HG03066 (cell line): ENCODE results near the gene TNK1.

Source experiments
- ATAC-seq: cut with Tn5 transposase; IDR thresholded peaks from one replicate; pipeline ENCODE4 v1.9.1; 2021; ENCODE audit warnings: low read depth; ENCODE audit not compliant: unreplicated experiment

Gene TNK1

GRCh38 chr17:7408252-7408727, 27.4 kb downstream of the TNK1 start:
- no peak for ATAC-seq

- no peak for ATAC-seq
Observed at GRCh38 chr17:7408863-7409262, 28.0 kb downstream of the TNK1 start.

DNA sequence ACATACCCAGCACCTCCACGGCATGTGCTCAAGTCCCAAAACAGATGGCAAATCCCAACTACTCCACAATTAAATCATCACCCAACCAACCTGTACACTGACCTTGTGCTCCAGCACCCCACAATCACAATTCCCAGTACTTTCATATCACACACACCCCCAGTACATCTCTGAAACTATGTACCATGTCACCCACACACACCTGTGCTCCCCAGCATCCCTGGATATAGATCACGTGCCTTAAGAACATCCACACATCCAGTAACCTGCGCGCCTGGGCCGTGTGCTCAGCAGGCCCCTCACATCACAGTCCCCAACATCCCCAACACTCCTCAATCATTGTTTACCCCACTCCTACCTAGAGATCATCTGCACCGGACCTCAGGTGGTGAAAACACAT, 28.8 kb downstream of the TNK1 start:
- no peak for ATAC-seq

DNA sequence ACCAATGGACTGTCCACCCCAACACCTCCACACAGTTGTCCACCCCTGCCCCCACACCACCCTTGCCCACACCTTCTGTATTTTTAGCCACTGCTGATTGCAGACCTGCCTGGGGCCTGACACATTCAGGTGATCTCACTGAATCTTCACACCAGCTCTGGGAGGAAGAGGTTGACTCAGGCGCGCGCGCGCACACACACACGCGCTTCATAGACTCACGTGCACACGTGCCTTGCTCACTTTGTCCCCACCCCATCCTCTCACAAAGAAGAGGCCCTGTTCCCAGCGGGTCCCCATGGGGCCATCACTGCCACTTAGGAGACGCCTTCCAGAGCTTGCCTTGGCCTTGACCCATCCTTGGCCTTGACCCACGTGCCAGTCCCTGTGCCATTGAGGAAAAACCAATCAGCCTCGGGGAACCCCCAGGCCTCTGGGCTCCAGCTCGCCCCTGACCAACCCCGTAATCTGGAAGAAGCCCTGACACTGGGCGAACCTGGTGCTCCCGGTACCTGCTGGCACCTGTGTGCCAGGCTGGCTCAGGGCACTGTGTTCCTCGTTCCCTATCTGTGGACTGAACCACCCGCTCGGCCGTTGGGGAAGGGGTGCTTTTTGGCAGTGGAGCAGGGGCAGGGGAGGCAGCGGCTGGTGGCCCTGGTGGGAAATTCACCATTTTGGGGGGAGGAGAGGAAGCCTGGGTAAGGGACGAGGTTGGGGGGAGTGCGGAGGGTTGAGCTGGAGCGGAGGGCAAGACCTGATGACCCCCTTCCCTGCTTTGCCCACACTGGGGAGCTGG, 29.9 kb downstream of the TNK1 start:
- ATAC-seq, result no peak

- no peak for ATAC-seq
Observed at GRCh38 chr17:7411427-7411750, 30.5 kb downstream of the TNK1 start.

GRCh38 chr17:7413346-7413985, 32.6 kb downstream of the TNK1 start:
- no peak for ATAC-seq

- ATAC-seq, result no peak
Observed at GRCh38 chr17:7414837-7415236, 33.9 kb downstream of the TNK1 start.

DNA sequence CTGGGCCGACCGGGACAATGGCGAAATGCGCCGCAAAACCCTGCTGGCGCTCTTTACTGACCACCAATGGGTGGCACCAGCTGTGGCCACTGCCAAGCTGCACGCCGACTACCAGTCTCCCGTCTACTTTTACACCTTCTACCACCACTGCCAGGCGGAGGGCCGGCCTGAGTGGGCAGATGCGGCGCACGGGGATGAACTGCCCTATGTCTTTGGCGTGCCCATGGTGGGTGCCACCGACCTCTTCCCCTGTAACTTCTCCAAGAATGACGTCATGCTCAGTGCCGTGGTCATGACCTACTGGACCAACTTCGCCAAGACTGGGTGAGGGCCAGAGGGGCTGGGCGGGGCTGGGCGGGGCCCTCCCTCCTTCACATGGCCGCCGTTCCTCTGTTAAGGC, 34.9 kb downstream of the TNK1 start:
- ATAC-seq, result no peak

GRCh38 chr17:7416323-7416722, 35.4 kb downstream of the TNK1 start:
- no peak for ATAC-seq

GRCh38 chr17:7417056-7417655, 36.3 kb downstream of the TNK1 start:
- ATAC-seq, result no peak

GRCh38 chr17:7418472-7419152, 37.7 kb downstream of the TNK1 start:
- ATAC-seq, result no peak

DNA sequence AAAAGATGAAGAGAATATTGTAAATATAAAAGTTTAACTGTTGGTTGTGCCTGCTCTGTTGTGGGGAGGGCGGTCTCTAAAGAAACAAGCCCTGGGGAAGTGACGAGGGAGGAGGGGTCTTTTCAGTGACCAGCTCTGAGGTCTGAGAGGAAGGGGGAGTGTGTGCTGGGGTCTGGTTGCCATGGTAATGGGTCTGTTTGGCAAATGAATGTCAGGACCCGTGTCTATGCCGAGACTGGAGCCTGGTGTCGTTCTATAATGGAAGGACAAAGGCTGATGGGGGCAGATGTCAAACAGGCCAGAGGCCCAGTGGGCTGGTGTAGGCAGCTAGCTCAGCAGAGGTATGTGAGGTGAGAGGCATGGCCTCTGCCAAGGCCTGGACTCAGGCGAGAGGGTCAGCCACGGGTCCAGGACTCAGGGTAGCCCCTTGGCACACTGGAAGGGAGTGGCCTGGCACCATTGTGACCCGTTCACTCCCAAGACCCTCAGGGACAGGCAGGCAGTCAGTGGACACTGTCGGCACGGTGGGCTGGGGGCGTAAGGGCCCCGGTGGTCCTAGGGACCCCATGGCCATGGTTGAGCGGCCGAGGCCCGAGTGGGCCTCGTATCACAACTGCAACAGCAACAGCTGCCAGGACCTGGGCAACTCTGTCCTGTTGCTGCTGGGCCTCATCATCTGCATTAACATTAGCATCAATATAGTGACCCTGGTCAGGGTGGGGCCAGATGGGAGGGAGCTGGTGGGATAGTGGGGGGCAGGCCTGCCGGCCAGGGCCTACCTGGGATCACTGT, 39.1 kb downstream of the TNK1 start, which contains the start of gene SPEM1:
Gene SPEM1 (plus strand): TSS at position 506 of the 792 bp plus-strand sequence. CDS start 61 bp downstream, at position 567.
- ATAC-seq, result no peak

- no peak for ATAC-seq
Observed at GRCh38 chr17:7421186-7421585, 40.3 kb downstream of the TNK1 start.

DNA sequence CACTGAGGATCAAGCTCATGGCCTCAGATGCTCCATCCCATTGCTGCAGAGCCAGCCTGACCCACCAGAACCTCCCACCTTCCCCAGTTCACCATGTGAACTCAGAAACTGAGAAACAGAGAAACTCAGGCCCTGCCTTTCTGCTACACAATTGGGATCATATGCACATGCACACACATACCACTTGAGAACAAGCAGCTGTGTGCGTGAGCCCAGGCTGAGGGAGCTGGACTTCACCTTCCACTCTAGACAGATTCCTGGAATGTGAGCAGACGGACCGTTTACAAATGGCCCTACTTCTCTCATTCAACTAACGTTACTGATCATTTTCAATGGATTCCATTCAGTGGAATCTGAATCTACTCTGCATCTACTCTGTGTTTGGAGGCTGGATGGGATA, 42.8 kb downstream of the TNK1 start:
- ATAC-seq, result no peak

DNA sequence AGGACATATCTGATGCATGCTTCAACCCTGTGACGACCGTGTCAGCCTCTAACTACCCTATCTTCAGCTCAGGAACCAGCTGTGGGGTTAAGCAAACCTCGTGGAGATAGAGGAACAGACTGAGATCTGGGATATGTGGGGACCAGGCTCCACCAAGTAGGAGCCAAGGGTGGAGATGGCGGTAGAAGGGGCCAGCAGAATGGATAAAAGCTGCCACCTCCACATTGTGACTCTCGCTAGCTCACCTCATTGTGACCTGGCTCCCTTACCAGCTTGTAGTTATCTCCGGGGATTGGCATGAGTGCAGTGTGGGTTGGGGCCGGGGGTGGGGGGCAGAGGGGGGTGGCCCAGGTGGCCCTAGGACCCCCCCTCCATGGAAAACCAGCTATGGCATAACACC, 44.4 kb downstream of the TNK1 start, which contains the start of gene SPEM2:
Gene SPEM2 (plus strand): TSS at position 301 of the 400 bp plus-strand sequence. CDS start 73 bp downstream, at position 374.
- ATAC-seq, result no peak

DNA sequence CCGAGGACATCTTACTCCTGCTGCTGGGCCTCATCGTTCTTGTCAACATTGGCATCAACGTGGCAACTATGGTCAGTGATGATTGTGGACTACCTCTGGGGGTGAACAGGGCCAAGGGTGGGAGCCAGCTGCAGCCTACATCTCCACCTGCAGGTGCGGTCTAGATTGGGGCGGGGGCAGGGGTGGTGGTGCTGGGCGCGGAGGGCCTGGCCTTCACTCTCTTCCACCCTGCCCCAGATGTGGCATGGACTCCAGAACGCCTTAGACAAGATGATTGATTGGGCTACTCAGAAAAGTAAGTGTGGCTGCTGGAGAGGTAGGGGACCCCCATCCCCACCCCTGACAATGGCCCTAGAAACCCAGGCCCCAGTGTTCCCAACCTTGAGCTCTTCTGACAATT, 44.9 kb downstream of the TNK1 start:
- no peak for ATAC-seq

DNA sequence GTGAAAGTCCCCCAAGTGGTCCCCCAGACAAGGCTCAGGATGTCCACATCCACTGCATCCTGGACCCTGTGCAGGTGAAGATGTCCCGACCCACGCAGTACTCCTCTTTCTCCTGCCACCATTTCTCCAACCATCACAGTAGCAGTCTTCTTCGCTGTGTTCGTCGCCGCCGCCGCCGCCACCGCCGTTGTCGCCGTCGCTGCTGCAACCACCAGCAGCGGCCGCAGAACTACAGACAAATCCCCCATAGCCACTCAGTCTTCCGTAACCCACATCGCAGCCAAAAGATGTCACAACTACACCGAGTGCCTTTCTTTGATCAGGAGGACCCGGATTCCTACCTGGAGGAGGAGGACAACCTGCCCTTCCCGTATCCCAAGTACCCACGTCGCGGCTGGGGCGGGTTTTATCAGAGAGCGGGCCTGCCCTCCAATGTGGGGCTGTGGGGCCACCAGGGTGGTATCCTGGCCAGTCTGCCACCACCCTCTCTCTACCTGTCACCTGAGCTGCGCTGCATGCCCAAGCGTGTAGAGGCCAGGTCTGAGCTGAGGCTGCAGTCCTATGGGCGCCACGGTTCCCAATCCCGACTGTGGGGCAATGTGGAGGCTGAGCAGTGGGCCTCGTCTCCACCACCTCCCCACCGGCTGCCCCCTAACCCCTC, 45.4 kb downstream of the TNK1 start:
- no peak for ATAC-seq

DNA sequence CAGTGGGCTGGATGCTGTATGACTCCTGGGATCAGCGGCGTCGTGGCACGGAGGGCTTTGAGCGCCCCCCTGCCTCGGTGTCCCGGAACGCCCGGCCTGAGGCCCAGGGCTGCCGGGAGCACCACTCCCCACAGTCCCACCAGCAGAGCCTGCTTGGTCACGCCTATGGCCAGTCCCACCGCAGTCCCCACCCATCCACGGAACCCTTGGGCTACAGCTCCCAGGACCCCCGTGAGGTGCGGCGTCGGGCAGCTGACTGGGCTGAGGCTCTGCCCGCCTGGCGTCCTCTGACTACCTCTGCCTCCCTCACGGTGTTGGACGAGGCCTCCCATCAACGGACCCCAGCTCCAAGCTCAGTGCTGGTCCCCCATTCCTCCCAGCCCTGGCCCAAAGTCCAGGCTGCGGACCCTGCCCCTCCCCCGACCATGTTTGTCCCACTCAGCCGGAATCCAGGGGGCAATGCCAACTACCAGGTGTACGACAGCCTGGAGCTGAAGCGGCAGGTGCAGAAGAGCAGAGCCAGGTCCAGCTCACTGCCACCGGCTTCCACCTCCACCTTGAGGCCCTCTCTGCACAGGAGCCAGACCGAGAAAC, 46.1 kb downstream of the TNK1 start:
- no peak for ATAC-seq

DNA sequence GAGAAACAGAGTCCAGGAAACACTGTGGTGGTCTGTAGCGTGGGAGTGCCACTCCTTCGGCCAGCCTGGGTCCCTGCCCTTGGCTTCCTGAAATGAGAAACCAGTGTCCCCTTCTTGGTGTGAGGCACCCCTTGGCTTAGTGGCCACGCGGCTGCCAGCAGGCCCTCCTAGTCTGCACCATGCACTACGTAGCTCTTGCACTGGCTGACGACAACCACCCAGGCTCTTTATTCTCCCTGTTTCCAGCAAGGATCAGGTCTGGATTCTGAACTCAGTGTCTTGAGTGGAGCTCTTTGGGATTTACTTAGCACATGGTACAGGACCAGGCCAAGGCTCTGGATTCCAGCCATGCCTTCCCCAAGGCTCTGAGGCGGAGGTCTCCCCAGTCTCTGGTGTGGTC, 46.7 kb downstream of the TNK1 start:
- ATAC-seq, result no peak
